Right renal pelvis (tissue), 4 donors: Measurements from ENCODE around the gene RUNX3. TPM values are rescaled to one million over a fixed set of nuclear protein-coding genes. Genes with fewer than 3 reads are reported as not detected.
"Not testable (repeated sequence)": the region's sequence is repeated elsewhere in the genome, so short reads cannot be mapped to it uniquely, and the experiment has no call there.

ENCODE experiments used
- DNase-seq, 4 donors: peaks; one replicate each; pipeline ENCODE4 v3.0.0-alpha.2; 2013; ENCODE audit warnings: low read depth in 4 of 4, low spot score in 3 of 4, missing footprints in 1 of 4
- polyA plus RNA-seq, 4 donors: library from polyadenylated mRNA; unstranded; fragments of 120-200 nt; gene quantifications; one replicate each; pipeline ENCODE4 v1.2.1, GENCODE V29; 2013; ENCODE audit not compliant: insufficient read length in 4 of 4

The RUNX3 gene
- under 1 TPM; 0.39 to 0.52 (median 0.49) TPM for polyA plus RNA-seq

DNA sequence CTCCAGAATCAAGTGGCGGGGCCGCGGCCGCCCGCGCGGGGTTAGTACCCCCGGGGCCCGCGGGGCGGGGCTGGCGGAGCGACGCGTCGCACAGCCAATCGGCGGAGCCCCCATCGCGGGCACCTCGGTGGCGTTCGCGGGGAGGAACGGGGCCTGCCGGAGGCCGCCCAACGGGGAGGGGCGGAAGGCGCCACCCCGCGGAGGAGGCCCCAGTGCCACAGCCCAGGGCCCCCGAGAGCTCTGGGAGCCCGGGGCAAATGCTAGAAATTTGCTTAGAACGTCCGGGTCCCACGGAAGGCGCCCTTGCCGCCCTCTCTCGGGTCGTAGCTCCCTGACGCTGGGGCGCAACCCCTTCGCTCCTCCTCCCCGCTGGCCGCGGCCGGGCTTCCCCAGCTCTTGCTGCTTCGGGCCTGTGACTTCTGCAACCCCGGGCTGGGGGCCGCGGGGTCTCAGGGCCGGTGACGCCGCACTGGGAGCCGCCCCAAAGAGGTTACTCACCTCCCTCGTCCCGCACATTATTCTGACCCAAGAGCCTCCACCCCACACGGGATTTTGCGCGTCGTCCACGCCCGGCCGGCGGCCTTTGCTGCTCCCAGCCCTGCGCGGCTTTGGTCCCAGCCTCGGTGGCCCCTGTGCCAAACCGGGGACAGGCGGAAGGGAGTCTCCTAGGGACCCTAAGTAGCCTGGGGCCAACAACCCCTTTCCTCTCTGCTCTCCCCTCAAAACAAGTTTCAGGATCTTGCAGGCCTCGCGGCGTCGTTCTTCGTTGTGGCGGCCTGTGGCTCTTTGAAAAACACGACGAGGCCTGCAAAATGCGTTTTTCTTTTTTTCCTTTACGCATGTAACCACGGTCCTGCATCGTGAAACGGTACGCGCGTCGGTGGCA lies at the start of gene RUNX3:
Gene RUNX3, minus strand, starts transcription at position 17 of the 886 bp plus-strand sequence. CDS start 408 bp downstream, outside the sequence.
- peak in 1 of 4 donors; percentile 37 for DNase-seq

DNA sequence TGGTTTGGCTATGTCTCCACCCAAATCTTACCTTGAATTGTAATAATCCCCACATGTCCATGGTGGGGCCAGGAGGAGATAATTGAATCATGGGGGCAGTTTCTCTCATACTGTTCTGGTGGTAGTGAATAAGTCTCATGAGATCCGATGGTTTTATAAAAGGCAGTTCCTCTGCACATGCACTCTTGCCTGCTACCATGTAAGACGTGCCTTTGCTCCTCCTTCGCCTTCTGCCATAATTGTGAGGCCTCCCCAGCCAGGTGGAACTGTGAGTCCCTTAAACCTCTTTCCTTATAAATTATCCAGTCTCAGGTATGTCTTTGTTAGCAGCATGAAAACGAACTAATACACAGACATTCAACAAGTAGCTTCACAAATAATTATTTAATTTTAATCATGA lies 49.2 kb upstream of the RUNX3 start:
- not testable (repeated sequence) for DNase-seq

DNA sequence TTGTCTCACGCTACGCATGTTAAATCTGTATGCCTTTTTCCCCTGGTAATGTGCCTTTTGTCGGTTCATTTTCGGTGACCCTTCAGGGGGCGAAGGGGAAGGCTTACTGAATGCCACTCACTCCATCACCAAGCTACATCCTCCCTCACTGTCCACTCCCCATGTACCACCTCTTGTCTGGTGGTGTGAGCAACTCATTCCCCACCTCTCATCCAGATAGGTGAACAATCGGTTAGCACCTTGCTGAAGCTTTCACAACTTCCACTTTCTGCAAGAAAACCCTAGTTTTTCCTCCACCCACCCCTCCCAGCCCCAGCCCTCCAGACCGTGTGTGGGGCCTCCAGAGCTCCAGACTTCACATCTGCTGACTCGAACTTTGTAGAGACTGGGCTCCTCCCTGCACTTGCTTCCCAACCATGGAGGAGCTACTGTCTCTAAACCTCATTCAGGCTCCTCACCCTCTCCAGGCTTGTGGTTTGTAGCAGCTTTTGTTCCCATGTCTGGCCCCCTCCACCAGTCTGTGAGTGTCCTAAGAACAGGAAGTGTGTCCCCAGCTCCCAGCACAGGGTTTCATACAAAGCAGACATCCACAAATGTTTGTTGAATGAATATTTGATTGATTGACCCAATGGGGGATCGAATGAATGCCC lies 48.4 kb upstream of the RUNX3 start:
- no peak for DNase-seq

DNA sequence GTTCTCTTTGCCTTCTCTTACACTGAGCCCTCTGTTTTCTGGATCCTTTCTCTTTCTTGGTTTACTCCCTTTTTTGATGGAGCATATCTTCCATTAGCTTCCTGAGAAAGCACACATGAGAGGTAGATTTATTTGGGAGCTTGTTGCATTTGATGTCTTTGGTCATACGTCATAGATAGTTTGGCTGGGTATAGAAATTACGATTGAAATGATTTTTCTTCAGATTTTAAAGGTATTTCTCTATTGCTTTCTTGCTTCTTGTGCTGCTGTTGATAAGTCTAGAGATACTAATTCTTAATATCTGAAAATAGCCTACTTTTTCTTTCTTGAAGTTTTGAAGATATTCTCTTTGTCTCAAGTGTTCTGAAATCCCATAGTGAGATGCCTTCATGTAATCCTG lies 45.3 kb upstream of the RUNX3 start:
- DNase-seq = no peak

GRCh38 chr1:24973315-24973714 lies 43.2 kb upstream of the RUNX3 start:
- no peak for DNase-seq

GRCh38 chr1:24972915-24973242 lies 42.8 kb upstream of the RUNX3 start:
- no peak for DNase-seq

DNA sequence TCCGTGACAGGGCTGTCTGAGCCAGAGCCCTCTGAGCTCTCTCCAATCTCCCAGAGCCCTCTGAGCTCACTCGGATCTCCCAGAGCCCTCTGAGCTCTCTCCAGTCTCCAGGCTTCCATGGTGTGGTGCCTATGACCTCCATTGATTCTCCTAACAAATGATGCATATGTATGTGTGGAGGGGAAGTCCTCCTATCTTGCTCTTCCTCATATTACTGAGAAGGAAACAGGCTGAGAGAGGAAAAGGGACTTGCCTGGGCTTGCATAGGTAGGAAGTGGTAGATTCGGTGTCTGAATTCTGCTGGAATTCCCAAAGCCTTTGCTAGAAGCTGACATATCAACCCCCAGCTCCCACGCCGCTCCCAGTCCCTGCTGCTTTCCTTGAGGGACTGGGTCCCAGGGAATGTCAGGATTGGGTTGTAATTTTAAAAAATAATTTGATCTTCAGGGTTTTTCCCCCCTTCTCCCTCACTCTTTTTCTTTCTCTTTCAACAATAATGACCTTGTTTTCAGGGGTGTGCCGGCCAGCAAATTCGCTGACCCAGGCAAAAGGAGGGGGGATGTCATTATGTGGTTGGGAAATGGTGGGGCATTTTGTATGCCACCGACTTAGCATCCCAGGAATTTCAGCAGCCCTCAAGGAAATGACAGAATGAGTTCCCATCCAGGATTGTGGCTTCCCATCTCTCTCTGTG lies 42.3 kb upstream of the RUNX3 start:
- no peak for DNase-seq

DNA sequence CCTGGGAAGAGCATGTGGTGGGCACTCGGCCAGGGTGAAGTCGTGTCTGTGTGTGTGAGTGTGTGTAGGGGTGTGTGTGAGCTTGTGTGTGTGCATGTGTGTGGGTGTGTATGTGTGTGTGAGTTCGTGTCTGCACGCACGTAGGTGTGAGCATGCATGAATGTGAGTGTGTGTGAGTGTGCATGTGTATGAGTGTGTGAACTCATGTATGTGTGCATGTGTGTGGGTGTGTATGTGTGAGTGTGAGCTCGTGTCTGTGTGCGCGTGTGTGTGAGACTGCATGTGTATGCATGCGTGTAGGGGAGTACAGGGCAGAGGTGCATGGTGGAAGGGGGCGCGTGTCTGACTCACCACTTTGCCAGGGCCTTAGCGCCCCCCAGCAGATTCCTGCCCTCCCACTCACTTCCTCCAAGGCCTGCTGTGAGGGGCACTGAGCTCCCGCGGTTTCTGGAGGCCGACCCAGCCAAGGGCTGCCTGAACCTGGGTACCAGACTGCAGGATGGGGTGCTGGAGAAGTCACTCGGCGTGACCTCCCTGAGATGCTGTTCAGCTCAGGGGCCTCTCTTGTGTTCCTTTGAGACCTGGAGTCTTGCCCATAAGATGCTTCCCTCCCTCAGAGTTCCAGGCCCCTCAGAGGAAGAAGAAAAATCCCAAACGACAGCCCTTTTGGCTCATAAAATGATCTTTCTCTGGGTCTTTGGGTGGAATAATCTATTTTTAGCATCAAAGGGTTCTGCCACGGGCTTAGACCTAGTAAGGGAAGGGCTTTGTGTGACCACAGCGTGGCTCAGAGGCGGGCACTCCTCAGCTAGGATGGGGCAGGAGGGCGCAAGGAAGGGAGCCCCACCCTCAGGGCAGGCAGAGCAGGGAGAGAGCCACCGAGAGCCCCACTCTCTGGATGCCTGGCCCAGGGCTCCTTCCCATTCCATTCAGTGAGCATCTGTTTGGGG lies 41.1 kb upstream of the RUNX3 start:
- DNase-seq = no peak

GRCh38 chr1:24970399-24970753 lies 40.3 kb upstream of the RUNX3 start:
- DNase-seq = no peak

- DNase-seq = no peak
Observed at GRCh38 chr1:24969596-24970398, 39.7 kb upstream of the RUNX3 start.

GRCh38 chr1:24968941-24969585 lies 39.0 kb upstream of the RUNX3 start:
- DNase-seq = no peak

DNA sequence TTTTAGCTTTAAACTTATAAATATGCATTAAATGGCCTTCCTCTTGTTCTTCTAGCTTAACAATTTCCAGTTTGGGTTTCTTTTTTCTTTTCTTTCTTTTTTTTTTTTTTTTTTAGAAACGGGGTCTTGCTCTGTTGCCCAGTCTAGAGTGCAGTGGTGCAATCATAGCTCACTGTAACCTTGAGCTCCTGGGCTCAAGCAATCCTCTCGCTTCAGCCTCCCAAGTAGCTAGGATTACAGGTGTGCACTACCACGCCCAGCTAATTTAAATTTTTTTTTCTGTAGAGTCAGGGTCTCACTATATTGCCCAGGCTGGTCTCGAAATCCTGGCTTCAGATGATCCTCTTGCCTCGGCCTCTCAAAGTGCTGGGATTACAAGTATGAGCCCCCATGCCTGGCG lies 37.9 kb upstream of the RUNX3 start:
- no peak for DNase-seq

DNA sequence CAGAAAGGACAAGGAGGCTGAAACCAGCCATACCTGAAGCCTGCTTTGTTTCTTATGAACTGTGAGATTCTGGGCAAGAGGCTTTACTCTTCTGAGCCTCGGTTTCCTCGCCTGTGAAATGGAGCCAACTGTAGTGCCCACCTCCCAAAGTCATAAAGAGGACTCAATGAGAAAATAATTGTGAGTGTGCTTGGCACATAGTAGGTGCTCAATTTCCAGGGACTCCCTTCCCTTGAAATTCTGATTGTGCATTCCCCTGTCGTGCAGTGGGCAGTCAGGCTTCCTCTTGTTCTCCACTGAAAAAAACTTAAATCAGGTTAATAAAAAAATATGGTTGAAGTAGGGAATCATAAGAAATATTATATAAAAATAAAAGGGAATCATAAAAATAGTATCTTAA lies 37.5 kb upstream of the RUNX3 start:
- no peak for DNase-seq

GRCh38 chr1:24966724-24967346 lies 36.8 kb upstream of the RUNX3 start:
- no peak for DNase-seq

- DNase-seq = no peak
Observed at GRCh38 chr1:24966121-24966723, 36.1 kb upstream of the RUNX3 start.

- DNase-seq = no peak
Observed at GRCh38 chr1:24965571-24965930, 35.5 kb upstream of the RUNX3 start.

GRCh38 chr1:24964811-24965570 lies 34.9 kb upstream of the RUNX3 start:
- DNase-seq = no peak
